ENCODE measurements around the gene LGALSL.

Gene LGALSL

GRCh38 chr2:64502860-64503259, 48.9 kb downstream of the LGALSL start:
- no peak for DNase-seq

GRCh38 chr2:64504774-64505720, 51.1 kb downstream of the LGALSL start:
- no peak for DNase-seq

GRCh38 chr2:64506686-64507085, 52.7 kb downstream of the LGALSL start:
- DNase-seq = no peak

All from NCI-H2081 (cell line).